ENCODE results near the gene KCND3. TPM values are rescaled to one million over a fixed set of nuclear protein-coding genes. Genes with fewer than 3 reads are reported as not detected.

Gene KCND3
- polyA plus RNA-seq, 1 donor from 2014 or later: 7.8 TPM

DNA sequence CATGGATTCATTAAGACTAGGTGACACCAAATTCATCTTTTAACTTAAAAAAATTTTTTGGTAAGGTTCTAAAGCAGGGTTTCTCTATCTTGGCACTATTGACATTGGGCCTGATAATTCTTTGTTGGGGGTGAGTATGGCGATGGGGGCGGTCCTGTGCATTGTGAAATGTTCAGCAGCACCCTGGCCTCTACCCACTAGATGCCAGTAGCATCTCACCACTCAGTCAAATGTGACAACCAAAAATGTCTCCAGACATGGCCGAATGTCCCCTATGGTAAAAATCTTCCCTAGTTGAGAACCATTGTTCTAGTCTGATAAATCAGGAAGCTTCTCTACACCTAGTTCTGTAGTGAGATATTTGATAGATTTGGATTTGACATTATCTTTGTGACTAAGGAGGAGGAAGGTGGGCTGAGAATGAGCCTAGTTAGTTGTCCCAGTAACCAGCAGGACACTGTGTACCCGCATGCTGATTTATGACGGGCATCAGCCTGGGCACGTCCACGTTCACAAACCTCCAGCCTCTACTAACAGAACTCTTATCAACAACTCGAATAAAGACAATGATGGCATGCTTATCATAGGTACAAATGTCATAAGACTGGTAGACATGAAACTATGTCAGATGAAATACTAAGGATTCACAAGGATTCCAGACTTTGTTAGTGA, 104.6 kb downstream of the KCND3 start:
- Histone ChIP-seq H2AFZ (ENCODE audit: low read depth, low read length) (no peak overlapping the region), H3K4me2 (ENCODE audit: low read length) (no peak overlapping the region), H3K9me2 (ENCODE audit: insufficient read depth, low read length) (no peaks in the 10 kb centered on the region), H3K9ac (ENCODE audit: low read length) (no peak overlapping the region), H3K9me3 (ENCODE audit: low read length) (no peaks in the 10 kb centered on the region), H3F3A (ENCODE audit: insufficient read depth, low read length, poor library complexity, severe bottlenecking) (no peaks in the 10 kb centered on the region), H3K27ac (ENCODE audit: low read length) (no peak overlapping the region), H3K4me3 (ENCODE audit: low read length) (no peak overlapping the region), H3K27me3 (ENCODE audit: insufficient read depth, low read depth, low read length) (no peaks in the 10 kb centered on the region), H3K36me3 (ENCODE audit: insufficient read depth, low read length) (no peaks in the 10 kb centered on the region), H4K20me1 (ENCODE audit: insufficient read depth) (no peaks in the 10 kb centered on the region), H3K79me2 (replicated peaks; ENCODE audit: insufficient read depth, low read length) (no peaks in the 10 kb centered on the region)
- TF ChIP-seq EP300 (conservative IDR thresholded peaks at IDR 0.05; ENCODE audit: poor library complexity, severe bottlenecking): no peak
- no peak for TF ChIP-seq TAF1 (IDR thresholded peaks at IDR 0.05; ENCODE audit: low read depth)
- TF ChIP-seq, protein P1, sequence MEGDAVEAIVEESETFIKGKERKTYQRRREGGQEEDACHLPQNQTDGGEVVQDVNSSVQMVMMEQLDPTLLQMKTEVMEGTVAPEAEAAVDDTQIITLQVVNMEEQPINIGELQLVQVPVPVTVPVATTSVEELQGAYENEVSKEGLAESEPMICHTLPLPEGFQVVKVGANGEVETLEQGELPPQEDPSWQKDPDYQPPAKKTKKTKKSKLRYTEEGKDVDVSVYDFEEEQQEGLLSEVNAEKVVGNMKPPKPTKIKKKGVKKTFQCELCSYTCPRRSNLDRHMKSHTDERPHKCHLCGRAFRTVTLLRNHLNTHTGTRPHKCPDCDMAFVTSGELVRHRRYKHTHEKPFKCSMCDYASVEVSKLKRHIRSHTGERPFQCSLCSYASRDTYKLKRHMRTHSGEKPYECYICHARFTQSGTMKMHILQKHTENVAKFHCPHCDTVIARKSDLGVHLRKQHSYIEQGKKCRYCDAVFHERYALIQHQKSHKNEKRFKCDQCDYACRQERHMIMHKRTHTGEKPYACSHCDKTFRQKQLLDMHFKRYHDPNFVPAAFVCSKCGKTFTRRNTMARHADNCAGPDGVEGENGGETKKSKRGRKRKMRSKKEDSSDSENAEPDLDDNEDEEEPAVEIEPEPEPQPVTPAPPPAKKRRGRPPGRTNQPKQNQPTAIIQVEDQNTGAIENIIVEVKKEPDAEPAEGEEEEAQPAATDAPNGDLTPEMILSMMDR (IDR thresholded peaks at IDR 0.05; ENCODE audit: poor library complexity, severe bottlenecking): no peak
- TF ChIP-seq POLR2AphosphoS5 (IDR thresholded peaks at IDR 0.05): no peak
- no peak for TF ChIP-seq SMC3 (conservative IDR thresholded peaks at IDR 0.05; ENCODE audit: poor library complexity)
- no peak for TF ChIP-seq EZH2 (IDR thresholded peaks at IDR 0.05; ENCODE audit: borderline replicate concordance, insufficient read depth, low read length, poor library complexity, severe bottlenecking)
- TF ChIP-seq, protein P2, sequence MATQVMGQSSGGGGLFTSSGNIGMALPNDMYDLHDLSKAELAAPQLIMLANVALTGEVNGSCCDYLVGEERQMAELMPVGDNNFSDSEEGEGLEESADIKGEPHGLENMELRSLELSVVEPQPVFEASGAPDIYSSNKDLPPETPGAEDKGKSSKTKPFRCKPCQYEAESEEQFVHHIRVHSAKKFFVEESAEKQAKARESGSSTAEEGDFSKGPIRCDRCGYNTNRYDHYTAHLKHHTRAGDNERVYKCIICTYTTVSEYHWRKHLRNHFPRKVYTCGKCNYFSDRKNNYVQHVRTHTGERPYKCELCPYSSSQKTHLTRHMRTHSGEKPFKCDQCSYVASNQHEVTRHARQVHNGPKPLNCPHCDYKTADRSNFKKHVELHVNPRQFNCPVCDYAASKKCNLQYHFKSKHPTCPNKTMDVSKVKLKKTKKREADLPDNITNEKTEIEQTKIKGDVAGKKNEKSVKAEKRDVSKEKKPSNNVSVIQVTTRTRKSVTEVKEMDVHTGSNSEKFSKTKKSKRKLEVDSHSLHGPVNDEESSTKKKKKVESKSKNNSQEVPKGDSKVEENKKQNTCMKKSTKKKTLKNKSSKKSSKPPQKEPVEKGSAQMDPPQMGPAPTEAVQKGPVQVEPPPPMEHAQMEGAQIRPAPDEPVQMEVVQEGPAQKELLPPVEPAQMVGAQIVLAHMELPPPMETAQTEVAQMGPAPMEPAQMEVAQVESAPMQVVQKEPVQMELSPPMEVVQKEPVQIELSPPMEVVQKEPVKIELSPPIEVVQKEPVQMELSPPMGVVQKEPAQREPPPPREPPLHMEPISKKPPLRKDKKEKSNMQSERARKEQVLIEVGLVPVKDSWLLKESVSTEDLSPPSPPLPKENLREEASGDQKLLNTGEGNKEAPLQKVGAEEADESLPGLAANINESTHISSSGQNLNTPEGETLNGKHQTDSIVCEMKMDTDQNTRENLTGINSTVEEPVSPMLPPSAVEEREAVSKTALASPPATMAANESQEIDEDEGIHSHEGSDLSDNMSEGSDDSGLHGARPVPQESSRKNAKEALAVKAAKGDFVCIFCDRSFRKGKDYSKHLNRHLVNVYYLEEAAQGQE (IDR thresholded peaks at IDR 0.05; ENCODE audit: borderline replicate concordance): no peak
- no peak for TF ChIP-seq MXI1 (conservative IDR thresholded peaks at IDR 0.05; ENCODE audit: poor library complexity, severe bottlenecking)
- TF ChIP-seq RAD21 (conservative IDR thresholded peaks at IDR 0.05): no peak

DNA sequence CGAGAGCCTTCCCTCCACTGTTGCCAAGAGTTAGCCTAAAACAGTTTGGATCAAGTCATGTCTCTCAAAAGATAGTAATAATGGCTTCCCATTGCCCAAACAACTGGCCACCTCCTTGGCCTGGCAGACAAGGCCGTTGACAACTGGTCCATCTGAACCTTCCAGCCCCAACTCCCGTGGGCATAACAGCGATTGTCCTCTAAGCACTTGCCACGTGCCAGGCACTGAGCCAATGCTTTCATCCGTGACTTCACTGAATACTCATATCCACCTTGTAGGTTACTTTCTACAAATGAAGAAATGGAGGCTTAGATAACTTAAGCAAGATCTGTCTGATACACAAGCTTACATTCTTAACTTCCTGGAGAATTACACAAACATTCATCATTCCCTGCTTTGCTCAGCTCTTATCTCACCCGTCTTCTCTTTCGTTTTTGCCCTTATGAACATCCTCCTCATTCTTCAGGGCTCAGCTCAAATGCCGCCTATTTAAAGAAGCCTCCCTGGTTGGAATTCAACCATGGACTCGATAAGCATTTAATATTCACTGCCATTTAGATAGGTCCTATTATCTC, 106.4 kb downstream of the KCND3 start:
- Histone ChIP-seq H3K36me3 (ENCODE audit: insufficient read depth, low read length) (no peaks in the 10 kb centered on the region), H3K9me2 (ENCODE audit: insufficient read depth, low read length) (no peaks in the 10 kb centered on the region), H3K27me3 (ENCODE audit: insufficient read depth, low read depth, low read length) (no peaks in the 10 kb centered on the region), H3K79me2 (replicated peaks; ENCODE audit: insufficient read depth, low read length) (no peaks in the 10 kb centered on the region), H3K9ac (ENCODE audit: low read length) (no peak overlapping the region), H3K4me3 (ENCODE audit: low read length) (no peak overlapping the region), H3K4me2 (ENCODE audit: low read length) (no peak overlapping the region), H2AFZ (ENCODE audit: low read depth, low read length) (no peak overlapping the region), H3F3A (ENCODE audit: insufficient read depth, low read length, poor library complexity, severe bottlenecking) (no peaks in the 10 kb centered on the region), H4K20me1 (ENCODE audit: insufficient read depth) (no peaks in the 10 kb centered on the region), H3K27ac (ENCODE audit: low read length) (no peak overlapping the region), H3K9me3 (ENCODE audit: low read length) (no peaks in the 10 kb centered on the region)
- TF ChIP-seq SMC3 (conservative IDR thresholded peaks at IDR 0.05; ENCODE audit: poor library complexity): no peak
- TF ChIP-seq RAD21 (conservative IDR thresholded peaks at IDR 0.05): no peak
- TF ChIP-seq, protein P1 (IDR thresholded peaks at IDR 0.05; ENCODE audit: poor library complexity, severe bottlenecking): no peak
- no peak for TF ChIP-seq EZH2 (IDR thresholded peaks at IDR 0.05; ENCODE audit: borderline replicate concordance, insufficient read depth, low read length, poor library complexity, severe bottlenecking)
- no peak for TF ChIP-seq POLR2AphosphoS5 (IDR thresholded peaks at IDR 0.05)
- no peak for TF ChIP-seq EP300 (conservative IDR thresholded peaks at IDR 0.05; ENCODE audit: poor library complexity, severe bottlenecking)
- TF ChIP-seq, protein P2 (IDR thresholded peaks at IDR 0.05; ENCODE audit: borderline replicate concordance): no peak
- TF ChIP-seq TAF1 (IDR thresholded peaks at IDR 0.05; ENCODE audit: low read depth): no peak
- no peak for TF ChIP-seq MXI1 (conservative IDR thresholded peaks at IDR 0.05; ENCODE audit: poor library complexity, severe bottlenecking)
